Middle frontal gyrus (tissue), 1 donor: ENCODE measurements around the gene ITPKA.

Experiments
- DNase-seq: peaks from one replicate; pipeline ENCODE4 v3.0.0-alpha.2; 2015; ENCODE audit warnings: low spot score; ENCODE audit errors: extremely low spot score

ITPKA gene

DNA sequence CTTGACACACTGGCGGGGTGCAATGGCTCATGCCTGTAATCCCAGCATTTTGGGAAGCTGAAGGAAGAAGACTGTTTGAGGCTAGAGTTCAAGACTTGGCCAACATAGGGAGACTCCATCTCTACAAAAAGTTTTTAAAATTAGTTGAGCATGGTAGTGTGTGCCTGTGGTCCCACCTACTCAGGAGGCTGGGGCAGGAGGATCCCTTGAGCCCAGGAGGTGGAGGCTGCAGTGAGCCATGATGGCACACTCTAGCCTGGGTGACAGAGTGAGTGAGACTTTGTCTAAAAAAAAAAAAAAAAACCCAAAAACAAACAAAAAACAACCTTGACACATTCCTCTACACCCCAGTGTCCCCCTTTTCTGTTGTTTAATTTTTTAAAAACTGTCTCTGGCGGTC is 4.0 kb upstream of the ITPKA start:
- no peak for DNase-seq

GRCh38 chr15:41490355-41490754 is 3.3 kb upstream of the ITPKA start:
- no peak for DNase-seq

GRCh38 chr15:41491889-41492288 is 1.8 kb upstream of the ITPKA start:
- no peak for DNase-seq

DNA sequence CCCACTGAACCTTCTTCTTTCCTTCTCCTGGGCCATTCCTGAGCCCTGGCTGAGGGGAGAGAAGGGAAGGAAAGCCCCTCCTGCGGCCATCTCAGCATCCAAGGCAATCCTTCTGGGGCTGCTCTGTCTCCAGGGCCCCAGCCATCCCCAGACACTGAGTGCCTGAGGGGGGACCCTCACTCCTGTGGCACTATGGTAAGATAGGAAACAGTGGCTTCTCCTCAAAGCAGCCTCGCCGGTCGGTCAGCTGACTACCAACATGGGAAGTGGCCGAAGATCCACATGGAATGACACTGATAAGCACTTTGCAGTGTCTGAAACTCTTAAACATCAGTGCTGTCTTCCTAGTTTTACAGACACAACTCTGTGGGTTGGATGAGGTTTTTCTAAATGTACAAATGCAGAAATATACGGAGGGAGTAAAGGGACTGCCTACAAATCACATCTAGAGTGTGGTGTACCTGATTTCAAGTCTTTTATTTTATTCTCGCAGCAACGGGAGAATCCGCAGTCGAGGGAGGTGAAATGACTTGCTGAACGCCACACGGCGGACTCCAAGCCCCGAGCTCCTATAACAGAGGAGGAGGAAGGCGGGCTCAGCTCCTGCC is 973 bp upstream of the ITPKA start:
- no peak for DNase-seq

- no peak for DNase-seq
Observed at GRCh38 chr15:41493902-41494189, 172 bp downstream of the ITPKA start.

DNA sequence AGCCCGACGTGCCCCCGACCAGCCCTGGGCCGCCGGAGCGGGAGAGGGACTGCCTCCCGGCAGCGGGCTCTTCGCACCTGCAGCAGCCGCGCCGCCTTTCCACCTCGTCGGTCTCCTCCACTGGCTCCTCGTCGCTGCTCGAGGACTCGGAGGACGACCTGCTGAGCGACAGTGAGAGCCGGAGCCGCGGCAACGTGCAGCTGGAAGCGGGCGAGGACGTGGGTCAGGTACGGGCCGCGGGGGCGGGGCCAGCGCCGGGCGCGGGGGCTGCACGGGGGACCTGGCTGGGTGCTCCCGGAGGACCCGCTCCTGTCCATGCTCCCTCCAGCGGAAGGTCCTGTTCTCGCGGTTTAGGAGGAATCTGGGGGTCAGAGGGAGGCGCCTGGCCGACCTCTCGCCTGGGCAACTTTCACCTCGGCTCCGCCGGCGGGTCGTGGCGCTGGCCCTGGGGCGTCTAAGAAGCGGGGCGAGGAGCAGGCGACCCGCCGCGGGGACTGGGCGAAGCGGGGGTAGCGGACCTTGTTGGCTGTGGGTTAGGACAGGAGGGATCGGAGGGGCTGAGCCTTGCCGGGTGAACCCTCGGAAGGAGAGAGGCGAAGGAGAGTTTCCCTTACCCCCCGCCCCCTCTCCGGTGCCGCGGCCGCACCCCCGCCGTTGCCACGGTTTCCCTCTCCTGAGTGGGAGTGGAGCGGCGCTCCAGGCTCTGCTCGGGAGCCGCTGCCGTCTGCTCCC is 682 bp downstream of the ITPKA start:
- DNase-seq, result no peak

- DNase-seq, result no peak
Observed at GRCh38 chr15:41494922-41495735, 1.5 kb downstream of the ITPKA start.

DNA sequence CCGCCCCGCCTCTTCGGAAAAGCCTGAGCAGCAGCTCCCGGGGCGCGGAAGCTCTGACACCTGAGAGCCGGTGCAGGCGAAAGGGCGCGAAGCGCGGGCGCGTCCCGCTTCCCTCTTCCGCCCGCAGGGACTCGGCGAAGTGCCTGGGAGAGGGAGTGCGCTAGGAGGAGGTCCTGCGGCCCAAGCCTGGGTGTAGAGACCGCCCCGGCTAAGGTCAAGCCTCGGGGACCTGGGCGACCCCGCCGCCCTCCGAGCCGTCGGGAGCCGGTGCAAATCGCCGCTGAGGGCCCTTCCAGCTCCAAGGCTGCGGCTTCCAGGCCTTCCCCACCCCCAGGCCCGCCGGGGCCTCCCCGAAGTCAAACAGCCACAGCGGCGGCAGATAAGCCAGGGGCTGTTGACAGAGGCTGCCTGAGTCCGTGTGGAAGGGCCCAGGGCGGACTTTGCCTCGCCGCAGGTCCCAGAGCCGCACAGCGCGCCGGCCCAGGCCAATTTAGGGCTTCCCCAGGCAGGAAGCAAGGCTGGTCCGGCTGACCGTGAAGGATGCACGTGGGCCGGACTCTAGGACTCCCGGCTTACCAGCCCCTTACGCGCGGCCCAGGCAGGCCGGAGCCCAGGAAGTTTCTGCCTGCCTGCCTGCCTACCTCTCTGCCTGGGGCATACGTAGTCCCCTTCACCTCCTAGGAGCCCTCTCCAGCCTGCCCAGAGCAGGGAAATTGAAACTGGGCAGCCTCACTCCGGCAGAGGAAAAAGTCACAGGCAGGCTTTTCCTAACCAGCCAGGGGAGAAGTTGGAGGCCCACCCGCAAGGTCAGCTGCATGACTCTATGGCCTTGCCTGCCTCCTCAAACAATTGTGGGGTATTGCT is 2.3 kb downstream of the ITPKA start:
- no peak for DNase-seq

- DNase-seq, result no peak
Observed at GRCh38 chr15:41498657-41499056, 5.0 kb downstream of the ITPKA start.

DNA sequence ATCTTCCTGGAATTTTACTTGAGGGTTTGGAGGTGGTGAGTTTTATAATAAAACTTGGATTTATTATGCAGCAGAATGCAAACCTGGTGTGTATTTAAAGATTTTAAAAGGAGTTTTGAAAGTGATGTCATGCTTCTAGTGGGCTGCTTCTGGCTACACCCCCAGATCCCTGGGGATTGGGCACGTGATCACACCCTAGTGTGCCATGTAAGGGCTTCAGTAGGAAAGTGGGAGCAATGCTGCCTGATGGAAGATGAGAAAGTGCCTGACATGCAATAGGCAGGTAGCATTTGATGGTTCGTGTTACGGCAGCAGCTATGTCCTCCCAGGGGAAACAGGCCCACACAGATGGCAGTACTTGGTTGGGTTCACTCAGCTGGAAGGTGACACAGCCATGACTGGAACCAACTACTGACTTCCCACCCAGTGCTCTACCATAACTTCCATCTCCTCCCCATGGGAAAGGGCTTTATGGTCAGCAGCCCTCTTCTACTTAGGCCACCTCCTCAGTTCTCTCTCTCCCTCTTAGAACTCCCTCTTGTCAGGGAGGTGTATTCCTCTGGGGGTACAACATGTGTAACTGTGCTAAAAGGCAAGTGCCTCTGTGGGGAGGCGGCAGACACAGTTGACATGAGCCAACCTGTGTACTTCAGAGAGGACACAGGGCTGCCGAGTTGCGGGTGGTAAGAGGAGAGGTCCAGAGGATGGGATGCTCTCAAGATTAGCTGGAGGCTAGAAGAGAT is 5.6 kb downstream of the ITPKA start:
- no peak for DNase-seq

DNA sequence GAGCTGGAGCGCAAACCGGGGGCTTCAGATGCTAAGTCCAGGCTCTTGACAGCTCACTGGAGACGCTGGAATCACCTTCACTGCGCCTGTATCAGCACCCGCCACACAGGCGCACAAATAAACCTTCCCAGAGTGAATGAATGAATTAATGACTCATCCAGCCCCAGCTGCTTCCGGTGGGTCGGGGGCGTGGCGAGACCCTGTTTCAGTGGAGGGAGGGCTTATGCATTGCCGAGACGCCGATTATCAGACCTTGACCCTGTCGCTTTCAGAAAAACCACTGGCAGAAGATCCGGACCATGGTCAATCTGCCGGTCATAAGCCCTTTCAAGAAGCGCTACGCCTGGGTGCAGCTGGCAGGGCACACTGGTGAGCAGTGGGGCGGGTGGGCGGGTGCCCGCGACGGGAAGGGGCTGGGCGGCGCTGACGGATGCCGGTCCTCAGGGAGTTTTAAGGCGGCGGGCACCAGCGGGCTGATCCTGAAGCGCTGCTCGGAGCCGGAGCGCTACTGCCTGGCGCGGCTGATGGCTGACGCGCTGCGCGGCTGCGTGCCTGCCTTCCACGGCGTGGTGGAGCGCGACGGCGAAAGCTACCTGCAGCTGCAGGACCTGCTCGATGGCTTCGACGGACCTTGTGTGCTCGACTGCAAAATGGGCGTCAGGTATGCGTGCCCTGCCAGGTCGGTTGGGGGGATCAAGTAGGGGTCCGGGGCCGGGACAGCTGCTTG is 7.7 kb downstream of the ITPKA start:
- DNase-seq, result no peak

DNA sequence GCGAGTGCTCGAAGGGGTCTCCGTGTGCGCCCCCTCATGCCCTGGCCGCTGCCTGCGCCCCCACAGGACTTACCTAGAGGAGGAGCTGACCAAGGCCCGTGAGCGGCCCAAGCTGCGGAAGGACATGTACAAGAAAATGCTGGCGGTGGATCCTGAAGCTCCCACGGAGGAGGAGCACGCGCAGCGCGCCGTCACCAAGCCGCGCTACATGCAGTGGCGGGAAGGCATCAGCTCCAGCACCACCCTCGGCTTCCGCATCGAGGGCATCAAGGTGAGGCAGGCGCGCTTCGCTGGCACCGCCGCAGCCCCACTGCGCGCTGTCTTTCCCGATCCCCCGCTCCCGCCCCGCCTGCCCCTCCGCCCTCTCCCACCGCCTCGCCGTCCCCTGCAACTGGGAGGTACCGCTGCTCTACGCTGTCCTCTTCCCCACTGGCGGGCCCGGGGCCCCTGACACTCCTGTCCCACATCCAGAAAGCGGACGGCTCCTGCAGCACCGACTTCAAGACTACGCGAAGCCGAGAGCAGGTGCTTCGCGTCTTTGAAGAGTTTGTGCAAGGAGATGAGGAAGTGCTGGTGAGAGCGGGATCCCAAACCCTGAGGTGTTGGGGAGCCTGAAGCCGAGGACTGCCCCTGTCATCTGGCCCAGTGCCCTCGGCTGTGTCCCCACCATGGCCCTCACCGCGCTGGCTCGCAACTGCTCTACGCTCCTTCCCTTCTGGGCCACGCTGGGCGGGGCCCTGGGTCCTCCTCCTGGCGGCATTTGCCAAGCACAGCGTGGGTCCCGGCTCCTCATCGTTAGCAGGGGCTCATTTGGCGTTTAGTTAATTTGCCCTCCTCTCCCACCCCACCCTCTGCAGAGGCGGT is 8.5 kb downstream of the ITPKA start:
- no peak for DNase-seq

- no peak for DNase-seq
Observed at GRCh38 chr15:41502795-41503668, 9.4 kb downstream of the ITPKA start.

GRCh38 chr15:41503669-41504010 is 10.0 kb downstream of the ITPKA start:
- DNase-seq, result no peak

- DNase-seq, result no peak
Observed at GRCh38 chr15:41504751-41505492, 11.2 kb downstream of the ITPKA start.

- no peak for DNase-seq
Observed at GRCh38 chr15:41505776-41506175, 12.1 kb downstream of the ITPKA start.

DNA sequence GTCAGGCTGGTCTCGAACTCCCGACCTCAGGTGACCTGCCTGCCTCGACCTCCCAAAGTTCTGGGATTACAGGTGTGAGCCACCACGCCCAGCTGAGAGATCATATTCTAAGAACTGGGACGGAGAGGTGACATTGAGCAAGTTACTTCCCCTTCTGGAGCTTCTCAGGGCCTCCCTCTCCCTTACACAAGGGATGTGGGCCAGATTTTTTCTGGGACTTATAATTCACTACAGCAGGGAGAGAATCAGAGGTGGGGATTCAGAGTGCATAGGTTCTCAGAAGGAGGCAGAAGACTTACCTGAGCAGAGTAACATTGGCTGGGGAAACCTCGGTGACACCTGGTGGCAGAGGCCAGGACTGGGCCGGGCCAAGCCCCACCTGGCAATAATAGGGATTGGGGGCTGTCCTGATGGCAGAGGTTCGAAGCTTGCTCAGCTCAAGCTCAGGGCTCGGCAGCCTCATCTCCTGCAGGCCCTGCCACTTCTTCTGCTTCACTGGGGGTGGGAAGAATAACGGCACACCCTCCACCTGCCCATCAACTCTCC is 13.2 kb downstream of the ITPKA start:
- DNase-seq, result no peak
